ENCODE data around the gene PAMR1. TPM values are rescaled to one million over a fixed set of nuclear protein-coding genes. Genes with fewer than 3 reads are reported as not detected.

PAMR1 gene
- total RNA-seq, 4 donors from 2014 or later = 0.49 to 3.2 (median 1.4) TPM

DNA sequence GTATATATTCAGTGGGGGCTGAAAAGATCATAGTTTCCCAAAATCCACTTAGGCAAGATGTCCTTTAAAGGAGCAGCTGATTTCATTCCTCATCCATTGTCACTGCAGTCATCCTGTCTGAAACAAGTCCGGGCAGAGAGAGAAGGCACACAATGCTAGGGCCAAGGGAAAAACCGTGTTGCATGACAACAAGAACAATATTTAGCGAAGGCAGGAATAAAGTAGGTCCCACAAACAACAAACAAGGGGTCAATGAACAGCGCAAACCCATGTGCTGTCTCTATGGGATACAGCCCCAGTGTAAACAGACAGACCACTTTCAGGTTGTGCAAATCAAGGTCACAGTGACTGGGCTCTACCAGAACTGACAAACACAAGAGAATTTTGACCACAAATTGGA, 9.0 kb downstream of the PAMR1 start:
- in situ Hi-C loops (cut with MboI; ENCODE audit: low sequenced_read_pairs in 4 of 4) = no loop called here

DNA sequence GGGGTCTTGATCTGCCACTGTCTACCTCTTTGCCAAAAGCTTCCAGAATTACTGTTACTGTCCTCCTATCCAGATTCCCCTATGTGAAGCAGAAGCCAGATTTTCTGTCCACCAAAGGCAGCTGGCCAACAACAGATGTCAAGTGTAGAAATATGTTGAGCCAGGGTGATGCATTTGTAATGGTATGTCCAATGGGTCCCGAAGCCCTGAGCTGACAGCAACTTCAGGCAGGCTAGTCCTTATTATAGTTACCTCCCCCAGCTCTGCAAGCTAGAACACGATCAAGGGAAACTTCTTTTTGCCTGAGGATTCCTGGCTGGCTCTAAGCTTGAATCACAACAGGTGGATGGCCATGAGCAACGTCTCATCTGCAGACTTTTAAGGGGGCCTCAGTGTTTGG, 10.2 kb downstream of the PAMR1 start:
- H3K4me1 ChIP-seq = no peaks in the 10 kb centered on the region
- H3K36me3 ChIP-seq = no peaks in the 10 kb centered on the region
- intact Hi-C loops (cut with DNase I; ENCODE audit: low total_unique reads) = no loop called here
- peaks cover 0 to 5% (median 0%) of the 10 kb centered on the region in 3 donors for H3K27me3 ChIP-seq
- TF ChIP-seq, protein P1, sequence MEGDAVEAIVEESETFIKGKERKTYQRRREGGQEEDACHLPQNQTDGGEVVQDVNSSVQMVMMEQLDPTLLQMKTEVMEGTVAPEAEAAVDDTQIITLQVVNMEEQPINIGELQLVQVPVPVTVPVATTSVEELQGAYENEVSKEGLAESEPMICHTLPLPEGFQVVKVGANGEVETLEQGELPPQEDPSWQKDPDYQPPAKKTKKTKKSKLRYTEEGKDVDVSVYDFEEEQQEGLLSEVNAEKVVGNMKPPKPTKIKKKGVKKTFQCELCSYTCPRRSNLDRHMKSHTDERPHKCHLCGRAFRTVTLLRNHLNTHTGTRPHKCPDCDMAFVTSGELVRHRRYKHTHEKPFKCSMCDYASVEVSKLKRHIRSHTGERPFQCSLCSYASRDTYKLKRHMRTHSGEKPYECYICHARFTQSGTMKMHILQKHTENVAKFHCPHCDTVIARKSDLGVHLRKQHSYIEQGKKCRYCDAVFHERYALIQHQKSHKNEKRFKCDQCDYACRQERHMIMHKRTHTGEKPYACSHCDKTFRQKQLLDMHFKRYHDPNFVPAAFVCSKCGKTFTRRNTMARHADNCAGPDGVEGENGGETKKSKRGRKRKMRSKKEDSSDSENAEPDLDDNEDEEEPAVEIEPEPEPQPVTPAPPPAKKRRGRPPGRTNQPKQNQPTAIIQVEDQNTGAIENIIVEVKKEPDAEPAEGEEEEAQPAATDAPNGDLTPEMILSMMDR (IDR thresholded peaks at IDR 0.05 in 4 of 5, conservative IDR thresholded peaks at IDR 0.05 in 1 of 5) = no peak
- TF ChIP-seq POLR2A (IDR thresholded peaks at IDR 0.05) = no peak
- no peaks in the 10 kb centered on the region for H3K9me3 ChIP-seq
- no peak overlapping the region for H3K4me3 ChIP-seq
- in situ Hi-C loops (cut with MboI; ENCODE audit: low sequenced_read_pairs in 4 of 4) = no loop called here
- no peak for DNase-seq
- no peak for ATAC-seq
- H3K27ac ChIP-seq = no peak overlapping the region

More for the DNA sequence above, 9.0 kb downstream of the PAMR1 start:
- no peak for ATAC-seq
- peaks cover 0 to 8% (median 0%) of the 10 kb centered on the region in 3 donors for H3K27me3 ChIP-seq
- no peak for DNase-seq
- no peaks in the 10 kb centered on the region for H3K9me3 ChIP-seq
- H3K4me3 ChIP-seq = no peak overlapping the region
- no peaks in the 10 kb centered on the region for H3K36me3 ChIP-seq
- TF ChIP-seq POLR2A (IDR thresholded peaks at IDR 0.05) = no peak
- TF ChIP-seq, protein P1 (IDR thresholded peaks at IDR 0.05 in 4 of 5, conservative IDR thresholded peaks at IDR 0.05 in 1 of 5) = no peak
- no peaks in the 10 kb centered on the region for H3K4me1 ChIP-seq
- H3K27ac ChIP-seq = no peak overlapping the region
- intact Hi-C loops (cut with DNase I; ENCODE audit: low total_unique reads) = no loop called here

DNA sequence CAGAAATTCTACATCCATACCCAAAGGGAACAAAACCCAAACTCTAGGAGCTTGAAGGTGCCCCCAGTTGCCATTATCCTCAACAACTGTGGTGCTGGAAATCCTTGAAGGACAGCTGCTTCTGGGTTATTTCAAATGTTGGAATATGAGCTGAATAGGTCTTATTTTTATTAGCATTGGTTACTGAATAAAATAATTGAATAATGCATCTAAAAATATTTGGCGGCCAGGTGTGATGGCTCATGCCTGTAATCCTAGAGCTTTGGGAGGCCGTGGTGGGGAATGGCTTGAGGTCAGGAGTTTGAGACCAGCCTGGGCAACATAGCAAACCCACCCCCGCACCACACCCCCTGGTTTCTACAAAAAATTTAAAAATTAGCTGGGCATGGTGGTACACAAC, 10.9 kb downstream of the PAMR1 start:
- in situ Hi-C loops (cut with MboI; ENCODE audit: low sequenced_read_pairs in 4 of 4) = no loop called here

GRCh38 chr11:35511666-35512065, 13.8 kb downstream of the PAMR1 start:
- intact Hi-C loops (cut with DNase I; ENCODE audit: low total_unique reads) = no loop called here
- TF ChIP-seq POLR2A (IDR thresholded peaks at IDR 0.05) = no peak
- TF ChIP-seq, protein P1 (IDR thresholded peaks at IDR 0.05 in 4 of 5, conservative IDR thresholded peaks at IDR 0.05 in 1 of 5) = no peak
- DNase-seq (no peak), ATAC-seq (no peak)
- H3K27me3 ChIP-seq = peaks cover 0 to 3% (median 0%) of the 10 kb centered on the region in 3 donors
- H3K9me3 ChIP-seq = no peaks in the 10 kb centered on the region
- H3K27ac ChIP-seq = no peak overlapping the region
- in situ Hi-C loops (cut with MboI; ENCODE audit: low sequenced_read_pairs in 4 of 4) = no loop called here
- H3K4me3 ChIP-seq = no peak overlapping the region
- H3K4me1 ChIP-seq = no peaks in the 10 kb centered on the region
- H3K36me3 ChIP-seq = no peaks in the 10 kb centered on the region

More for the DNA sequence above, 10.9 kb downstream of the PAMR1 start:
- no peak overlapping the region for H3K27ac ChIP-seq
- DNase-seq (no peak), ATAC-seq (no peak)
- no peaks in the 10 kb centered on the region for H3K36me3 ChIP-seq
- H3K9me3 ChIP-seq = no peaks in the 10 kb centered on the region
- intact Hi-C loops (cut with DNase I; ENCODE audit: low total_unique reads) = no loop called here
- no peak for TF ChIP-seq POLR2A (IDR thresholded peaks at IDR 0.05)
- TF ChIP-seq, protein P1 (IDR thresholded peaks at IDR 0.05 in 4 of 5, conservative IDR thresholded peaks at IDR 0.05 in 1 of 5) = no peak
- H3K4me3 ChIP-seq = no peak overlapping the region
- H3K27me3 ChIP-seq = peaks cover 0 to 4% (median 0%) of the 10 kb centered on the region in 3 donors
- H3K4me1 ChIP-seq = no peaks in the 10 kb centered on the region

- Histone ChIP-seq H3K9me3 (no peaks in the 10 kb centered on the region), H3K27me3 (no peaks in the 10 kb centered on the region), H3K36me3 (no peaks in the 10 kb centered on the region), H3K27ac (no peak overlapping the region), H3K4me3 (no peak overlapping the region), H3K4me1 (no peaks in the 10 kb centered on the region)
- DNase-seq (no peak), ATAC-seq (no peak)
- TF ChIP-seq, protein P1 (IDR thresholded peaks at IDR 0.05 in 4 of 5, conservative IDR thresholded peaks at IDR 0.05 in 1 of 5) = no peak
- no peak for TF ChIP-seq POLR2A (IDR thresholded peaks at IDR 0.05)
- intact Hi-C loops (cut with DNase I; ENCODE audit: low total_unique reads) (no loop called here), in situ Hi-C loops (cut with MboI; ENCODE audit: low sequenced_read_pairs in 4 of 4) (no loop called here)
Measured at GRCh38 chr11:35507688-35508087, 17.7 kb downstream of the PAMR1 start.
